H9 (cell line): ENCODE measurements around the gene WDR72. TPM values are rescaled to one million over a fixed set of nuclear protein-coding genes. Genes with fewer than 3 reads are reported as not detected.

Experiments used
- DNase-seq: peaks from one replicate; pipeline ENCODE4 v3.0.0-alpha.2; 2017
- H2AFZ ChIP-seq: one replicate; pipeline ENCODE4 v1.6.1; 2013; ENCODE audit warnings: mild to moderate bottlenecking, low read length, control low read depth, moderate library complexity
- H2AK5ac ChIP-seq: 2 replicates; pipeline ENCODE4 v1.6.1; 2013; ENCODE audit warnings: low read length, control low read depth, mixed read lengths; ENCODE audit not compliant: insufficient read length
- H2BK120ac ChIP-seq: one replicate; pipeline ENCODE4 v1.6.1; 2013; ENCODE audit warnings: low read depth, mild to moderate bottlenecking, low read length, control low read depth, inconsistent platforms; ENCODE audit not compliant: poor library complexity, severe bottlenecking
- H2BK12ac ChIP-seq: 2 replicates; pipeline ENCODE4 v1.6.1; 2013; ENCODE audit warnings: low read length, control low read depth, mixed read lengths, low read depth; ENCODE audit not compliant: insufficient read length
- H2BK15ac ChIP-seq: 2 replicates; pipeline ENCODE4 v1.6.1; 2013; ENCODE audit warnings: low read depth, low read length, control low read depth
- H2BK20ac ChIP-seq: one replicate; pipeline ENCODE4 v1.6.1; 2013; ENCODE audit warnings: low read depth, mild to moderate bottlenecking, low read length, control low read depth, inconsistent platforms; ENCODE audit not compliant: poor library complexity, severe bottlenecking
- H2BK5ac ChIP-seq: 2 replicates; pipeline ENCODE4 v1.6.1; 2013; ENCODE audit warnings: low read length, control low read depth, mixed read lengths; ENCODE audit not compliant: insufficient read length
- H3K14ac ChIP-seq: 2 replicates; pipeline ENCODE4 v1.6.1; 2013; ENCODE audit warnings: low read length, control low read depth; ENCODE audit not compliant: insufficient read depth
- H3K18ac ChIP-seq: 2 replicates; pipeline ENCODE4 v1.6.1; 2013; ENCODE audit warnings: low read depth, mild to moderate bottlenecking, mixed read lengths, low read length, control low read depth; ENCODE audit not compliant: insufficient read length
- H3K23ac ChIP-seq: 2 replicates; pipeline ENCODE4 v1.6.1; 2013; ENCODE audit warnings: low read length, control low read depth, mixed read lengths, low read depth; ENCODE audit not compliant: insufficient read length
- H3K23me2 ChIP-seq: 2 replicates; pipeline ENCODE4 v1.6.1; 2013; ENCODE audit warnings: low read depth, mild to moderate bottlenecking, mixed read lengths, low read length, control low read depth; ENCODE audit not compliant: insufficient read length, poor library complexity, severe bottlenecking
- H3K27ac ChIP-seq: 2 replicates; pipeline ENCODE4 v1.5.1; 2013; ENCODE audit warnings: low read length, control low read depth, mixed read lengths, low read depth; ENCODE audit not compliant: insufficient read length
- H3K27me3 ChIP-seq: 2 replicates; pipeline ENCODE4 v1.6.1; 2013; ENCODE audit warnings: low read length, control low read depth, inconsistent platforms; ENCODE audit not compliant: insufficient read depth
- H3K4ac ChIP-seq: 2 replicates; pipeline ENCODE4 v1.6.1; 2013; ENCODE audit warnings: low read depth, mild to moderate bottlenecking, control low read depth, inconsistent platforms, low read length, moderate library complexity
- H3K4me1 ChIP-seq: 2 replicates; pipeline ENCODE4 v1.6.1; 2013; ENCODE audit warnings: low read length, control low read depth, inconsistent platforms; ENCODE audit not compliant: insufficient read depth
- H3K4me2 ChIP-seq: 2 replicates; pipeline ENCODE4 v1.6.1; 2013; ENCODE audit warnings: low read length, control low read depth, mixed read lengths; ENCODE audit not compliant: insufficient read length, insufficient read depth
- H3K56ac ChIP-seq: 2 replicates; pipeline ENCODE4 v1.6.1; 2013; ENCODE audit warnings: low read depth, mild to moderate bottlenecking, mixed read lengths, low read length, control low read depth; ENCODE audit not compliant: insufficient read length
- H3K79me1 ChIP-seq: 2 replicates; pipeline ENCODE4 v1.6.1; 2013; ENCODE audit warnings: low read depth, mild to moderate bottlenecking, moderate library complexity, low read length, control low read depth, inconsistent platforms; ENCODE audit not compliant: insufficient read depth, poor library complexity, severe bottlenecking
- H3K79me2 ChIP-seq: 2 replicates; pipeline ENCODE4 v1.6.1; 2013; ENCODE audit warnings: low read length, control low read depth, inconsistent platforms; ENCODE audit not compliant: insufficient read depth
- H3K9ac ChIP-seq: 2 replicates; pipeline ENCODE4 v1.6.1; 2013; ENCODE audit warnings: low read length, control low read depth, mixed read lengths; ENCODE audit not compliant: insufficient read length; ENCODE audit errors: extremely low read depth
- H3K9me3 ChIP-seq: one replicate; pipeline ENCODE4 v1.6.1; 2013; ENCODE audit warnings: low read depth, low read length, inconsistent platforms; ENCODE audit not compliant: control insufficient read depth
- H3T11ph ChIP-seq: one replicate; pipeline ENCODE4 v1.6.1; 2013; ENCODE audit warnings: mild to moderate bottlenecking, low read length, control low read depth, inconsistent platforms
- H4K20me1 ChIP-seq: one replicate; pipeline ENCODE4 v1.6.1; 2013; ENCODE audit not compliant: control insufficient read depth, insufficient read length, insufficient read depth
- H4K5ac ChIP-seq: 2 replicates; pipeline ENCODE4 v1.6.1; 2013; ENCODE audit warnings: low read depth, mild to moderate bottlenecking, mixed read lengths, low read length, control low read depth; ENCODE audit not compliant: insufficient read length
- H4K8ac ChIP-seq: replicated peaks from 2 replicates; pipeline ENCODE4 v1.6.1; 2013; ENCODE audit warnings: low read length, control low read depth, mixed read lengths, low read depth; ENCODE audit not compliant: insufficient read length
- H4K91ac ChIP-seq: 2 replicates; pipeline ENCODE4 v1.6.1; 2013; ENCODE audit warnings: low read depth, mild to moderate bottlenecking, moderate library complexity, mixed read lengths, low read length, control low read depth; ENCODE audit not compliant: insufficient read length
- H3K27ac Mint-ChIP-seq, 3 experiments: 2 replicates in 2 of 3; 3 replicates in 1 of 3; pipeline ENCODE4 v1.8.0; 2020 to 2021; ENCODE audit warnings: mixed read lengths in 3 of 3, mild to moderate bottlenecking in 1 of 3, moderate library complexity in 1 of 3
- H3K27me3 Mint-ChIP-seq: 2 replicates; pipeline ENCODE4 v1.8.0; 2021; ENCODE audit warnings: low read depth, mild to moderate bottlenecking, moderate library complexity, mixed read lengths
- H3K36me3 Mint-ChIP-seq, 3 experiments: 2 replicates in 2 of 3; 3 replicates in 1 of 3; pipeline ENCODE4 v1.8.0; 2020 to 2021; ENCODE audit warnings: low read depth in 3 of 3, mixed read lengths in 3 of 3; ENCODE audit not compliant: insufficient read depth in 1 of 3
- H3K4me1 Mint-ChIP-seq, 2 experiments: 2 replicates each; pipeline ENCODE4 v1.8.0; 2020; ENCODE audit warnings: mixed read lengths in 2 of 2
- H3K4me3 Mint-ChIP-seq, 2 experiments: 2 replicates in 1 of 2; 3 replicates in 1 of 2; pipeline ENCODE4 v1.8.0; 2020 to 2021; ENCODE audit warnings: mild to moderate bottlenecking in 2 of 2, mixed read lengths in 2 of 2, moderate library complexity in 1 of 2
- H3K9me3 Mint-ChIP-seq, 2 experiments: 2 replicates in 1 of 2; 3 replicates in 1 of 2; pipeline ENCODE4 v1.8.0; 2020; ENCODE audit warnings: mild to moderate bottlenecking in 2 of 2, mixed read lengths in 2 of 2, moderate library complexity in 1 of 2
- whole genome bisulfite sequencing: extraction: QIAGEN DNeasy Blood & Tissue Kit; methylation state at CpG from one replicate; pipeline ENCODE4 v1.1.7; 2013; ENCODE audit warnings: missing lambda C conversion rate, low lambda C conversion rate, mixed read lengths; ENCODE audit not compliant: insufficient read length; ENCODE audit errors: extremely low coverage; 5-methylcytosine and 5-hydroxymethylcytosine counted together
- total RNA-seq: library from RNA; stranded (reverse); gene quantifications from 2 replicates; pipeline ENCODE4 v1.2.1, GENCODE V29; 2021
- TF ChIP-seq, protein P1 (sequence below): fragments of 200-600 bp; sonication (generic); conservative IDR thresholded peaks from 3 replicates; pipeline ENCODE4 v1.8.0; 2021; ENCODE audit warnings: antibody characterized with exemption, mild to moderate bottlenecking

Gene WDR72
- total RNA-seq, 1 experiment from 2014 or later, result 2.9 TPM

GRCh38 chr15:53580366-53580765 lies 179.1 kb downstream of the WDR72 start:
- WGBS, result no CpG with 5 or more reads among the region's 3 CpGs
- H2BK15ac ChIP-seq, result no peak overlapping the region
- DNase-seq, result no peak
- H4K5ac ChIP-seq, result no peak overlapping the region
- H3K9me3 ChIP-seq, result no peaks in the 10 kb centered on the region
- Mint-ChIP-seq H3K9me3 (no peaks in the 10 kb centered on the region), H3K4me1 (no peaks in the 10 kb centered on the region), H3K27ac (no peak overlapping the region), H3K4me3 (no peak overlapping the region), H3K27me3 (no peaks in the 10 kb centered on the region; the same call in 1 of the 2 replicates), H3K36me3 (no peaks in the 10 kb centered on the region)
- H2BK12ac ChIP-seq, result no peak overlapping the region
- no peaks in the 10 kb centered on the region; the same call in 1 of the 2 replicates for H3K4me1 ChIP-seq
- no peak overlapping the region for H2BK5ac ChIP-seq
- H2BK120ac ChIP-seq, result no peak overlapping the region
- no peak overlapping the region for H4K8ac ChIP-seq
- no peaks in the 10 kb centered on the region for H3K79me2 ChIP-seq
- no peak overlapping the region for H3K4ac ChIP-seq
- H2AFZ ChIP-seq, result no peak overlapping the region
- no peak overlapping the region for H3K18ac ChIP-seq
- H3K23me2 ChIP-seq, result no peaks in the 10 kb centered on the region
- no peaks in the 10 kb centered on the region for H3K27me3 ChIP-seq
- no peak overlapping the region for H4K91ac ChIP-seq
- no peaks in the 10 kb centered on the region for H3K79me1 ChIP-seq
- no peak overlapping the region for H3T11ph ChIP-seq
- H3K56ac ChIP-seq, result no peak overlapping the region
- no peak overlapping the region for H3K9ac ChIP-seq
- H3K4me2 ChIP-seq, result no peak overlapping the region
- no peaks in the 10 kb centered on the region for H4K20me1 ChIP-seq
- no peak overlapping the region for H3K14ac ChIP-seq
- no peak overlapping the region for H3K27ac ChIP-seq
- H2BK20ac ChIP-seq, result no peak overlapping the region
- H2AK5ac ChIP-seq, result no peak overlapping the region
- TF ChIP-seq, protein P1, sequence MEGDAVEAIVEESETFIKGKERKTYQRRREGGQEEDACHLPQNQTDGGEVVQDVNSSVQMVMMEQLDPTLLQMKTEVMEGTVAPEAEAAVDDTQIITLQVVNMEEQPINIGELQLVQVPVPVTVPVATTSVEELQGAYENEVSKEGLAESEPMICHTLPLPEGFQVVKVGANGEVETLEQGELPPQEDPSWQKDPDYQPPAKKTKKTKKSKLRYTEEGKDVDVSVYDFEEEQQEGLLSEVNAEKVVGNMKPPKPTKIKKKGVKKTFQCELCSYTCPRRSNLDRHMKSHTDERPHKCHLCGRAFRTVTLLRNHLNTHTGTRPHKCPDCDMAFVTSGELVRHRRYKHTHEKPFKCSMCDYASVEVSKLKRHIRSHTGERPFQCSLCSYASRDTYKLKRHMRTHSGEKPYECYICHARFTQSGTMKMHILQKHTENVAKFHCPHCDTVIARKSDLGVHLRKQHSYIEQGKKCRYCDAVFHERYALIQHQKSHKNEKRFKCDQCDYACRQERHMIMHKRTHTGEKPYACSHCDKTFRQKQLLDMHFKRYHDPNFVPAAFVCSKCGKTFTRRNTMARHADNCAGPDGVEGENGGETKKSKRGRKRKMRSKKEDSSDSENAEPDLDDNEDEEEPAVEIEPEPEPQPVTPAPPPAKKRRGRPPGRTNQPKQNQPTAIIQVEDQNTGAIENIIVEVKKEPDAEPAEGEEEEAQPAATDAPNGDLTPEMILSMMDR, result no peak
- peak overlapping the region; percentile 83 for H3K23ac ChIP-seq
